KMS-11 (cell line): ENCODE data around the gene SDK2.
"Not testable (repeated sequence)": the region's sequence is repeated elsewhere in the genome, so short reads cannot be mapped to it uniquely, and the experiment has no call there.

Source experiments
- H2AFZ ChIP-seq: fragments of 200-600 bp; sonication (generic); 2 replicates; pipeline ENCODE4 v1.6.1; 2016; ENCODE audit warnings: antibody characterized with exemption, mixed run types, low read depth
- H3K27ac ChIP-seq: fragments of 200-600 bp; sonication (generic); 2 replicates; pipeline ENCODE4 v1.6.1; 2016; ENCODE audit warnings: mild to moderate bottlenecking, mixed run types
- H3K27me3 ChIP-seq: fragments of 200-600 bp; sonication (generic); 2 replicates; pipeline ENCODE4 v1.6.1; 2017; ENCODE audit warnings: mild to moderate bottlenecking, low read depth, mixed run types, moderate library complexity; ENCODE audit not compliant: insufficient read depth
- H3K36me3 ChIP-seq: fragments of 200-600 bp; sonication (generic); 2 replicates; pipeline ENCODE4 v1.6.1; 2017; ENCODE audit warnings: mild to moderate bottlenecking, mixed run types; ENCODE audit not compliant: insufficient read depth
- H3K4me1 ChIP-seq: fragments of 200-600 bp; sonication (generic); 2 replicates; pipeline ENCODE4 v1.6.1; 2016; ENCODE audit warnings: mild to moderate bottlenecking, low read depth, mixed run types; ENCODE audit not compliant: poor library complexity, severe bottlenecking
- H3K4me2 ChIP-seq: fragments of 200-600 bp; sonication (generic); 2 replicates; pipeline ENCODE4 v1.7.0; 2016; ENCODE audit warnings: mild to moderate bottlenecking, mixed run types
- H3K4me3 ChIP-seq: fragments of 200-600 bp; sonication (generic); IDR thresholded peaks from 2 replicates; pipeline ENCODE4 v1.6.1; 2017; ENCODE audit warnings: low read depth, low read length, mixed read lengths; ENCODE audit not compliant: insufficient read depth
- H3K79me2 ChIP-seq: fragments of 200-600 bp; sonication (generic); 2 replicates; pipeline ENCODE4 v1.6.1; 2016; ENCODE audit warnings: low read depth, mixed run types; ENCODE audit not compliant: insufficient read depth
- H3K9ac ChIP-seq: fragments of 200-600 bp; sonication (generic); 2 replicates; pipeline ENCODE4 v1.6.1; 2016; ENCODE audit warnings: mild to moderate bottlenecking, mixed run types
- H4K20me1 ChIP-seq: fragments of 200-600 bp; sonication (generic); 2 replicates; pipeline ENCODE4 v1.6.1; 2016; ENCODE audit warnings: mild to moderate bottlenecking, mixed run types; ENCODE audit not compliant: insufficient read depth
- CTCF ChIP-seq: fragments of 200-600 bp; sonication (generic); conservative IDR thresholded peaks from 2 replicates; pipeline ENCODE4 v1.6.1; 2017; ENCODE audit warnings: low read depth, mild to moderate bottlenecking, antibody characterized with exemption, low read length, moderate library complexity, mixed read lengths

The SDK2 gene

GRCh38 chr17:73311428-73311780 is 332.8 kb downstream of the SDK2 start:
- H3K4me3 ChIP-seq: no peak overlapping the region
- H2AFZ ChIP-seq: peak overlapping the region; percentile 71
- peak overlapping the region; percentile 45; the same call in 1 of the 2 replicates for H3K27ac ChIP-seq
- H4K20me1 ChIP-seq: no peaks in the 10 kb centered on the region
- no peaks in the 10 kb centered on the region; the same call in 1 of the 2 replicates for H3K79me2 ChIP-seq
- peaks cover 22% of the 10 kb centered on the region for H3K4me1 ChIP-seq
- H3K36me3 ChIP-seq: no peaks in the 10 kb centered on the region
- peak overlapping the region; percentile 81 for H3K9ac ChIP-seq
- H3K27me3 ChIP-seq: no peaks in the 10 kb centered on the region
- TF ChIP-seq CTCF: no peak
- peak overlapping the region; percentile 92 for H3K4me2 ChIP-seq

GRCh38 chr17:73309727-73310596 is 334.3 kb downstream of the SDK2 start:
- H3K27ac ChIP-seq: peak overlapping the region; percentile 45; the same call in 1 of the 2 replicates
- peaks cover 22% of the 10 kb centered on the region for H3K4me1 ChIP-seq
- no peaks in the 10 kb centered on the region for H3K36me3 ChIP-seq
- TF ChIP-seq CTCF: no peak
- no peaks in the 10 kb centered on the region for H3K27me3 ChIP-seq
- peak overlapping the region; percentile 86 for H3K4me2 ChIP-seq
- peak overlapping the region; percentile 71 for H2AFZ ChIP-seq
- H3K79me2 ChIP-seq: no peaks in the 10 kb centered on the region; the same call in 1 of the 2 replicates
- no peaks in the 10 kb centered on the region for H4K20me1 ChIP-seq
- H3K9ac ChIP-seq: peak overlapping the region; percentile 81; the same call in 1 of the 2 replicates
- no peak overlapping the region for H3K4me3 ChIP-seq

- not testable (repeated sequence) for H4K20me1 ChIP-seq, H3K27ac ChIP-seq, H3K4me3 ChIP-seq, H2AFZ ChIP-seq, H3K79me2 ChIP-seq, H3K9ac ChIP-seq, H3K4me2 ChIP-seq, H3K27me3 ChIP-seq, H3K36me3 ChIP-seq
- peaks cover 22% of the 10 kb centered on the region for H3K4me1 ChIP-seq
These were observed 335.3 kb downstream of the SDK2 start for GRCh38 chr17:73308959-73309358.

GRCh38 chr17:73308017-73308823 is 336.0 kb downstream of the SDK2 start:
- Histone ChIP-seq H3K9ac (no peak overlapping the region), H4K20me1 (no peaks in the 10 kb centered on the region), H3K27me3 (no peaks in the 10 kb centered on the region), H3K79me2 (no peaks in the 10 kb centered on the region; the same call in 1 of the 2 replicates), H3K4me3 (no peak overlapping the region), H2AFZ (no peak overlapping the region), H3K4me2 (no peak overlapping the region), H3K36me3 (no peaks in the 10 kb centered on the region), H3K27ac (no peak overlapping the region), H3K4me1 (peaks cover 19% of the 10 kb centered on the region)
- TF ChIP-seq CTCF: no peak
